GM18858 (cell line): ENCODE results near the gene NDRG2.
"Not testable (repeated sequence)": the region's sequence is repeated elsewhere in the genome, so short reads cannot be mapped to it uniquely, and the experiment has no call there.

Experiments used
- ATAC-seq: cut with Tn5 transposase; IDR thresholded peaks from one replicate; pipeline ENCODE4 v1.9.1; 2021; ENCODE audit not compliant: unreplicated experiment

The NDRG2 gene

DNA sequence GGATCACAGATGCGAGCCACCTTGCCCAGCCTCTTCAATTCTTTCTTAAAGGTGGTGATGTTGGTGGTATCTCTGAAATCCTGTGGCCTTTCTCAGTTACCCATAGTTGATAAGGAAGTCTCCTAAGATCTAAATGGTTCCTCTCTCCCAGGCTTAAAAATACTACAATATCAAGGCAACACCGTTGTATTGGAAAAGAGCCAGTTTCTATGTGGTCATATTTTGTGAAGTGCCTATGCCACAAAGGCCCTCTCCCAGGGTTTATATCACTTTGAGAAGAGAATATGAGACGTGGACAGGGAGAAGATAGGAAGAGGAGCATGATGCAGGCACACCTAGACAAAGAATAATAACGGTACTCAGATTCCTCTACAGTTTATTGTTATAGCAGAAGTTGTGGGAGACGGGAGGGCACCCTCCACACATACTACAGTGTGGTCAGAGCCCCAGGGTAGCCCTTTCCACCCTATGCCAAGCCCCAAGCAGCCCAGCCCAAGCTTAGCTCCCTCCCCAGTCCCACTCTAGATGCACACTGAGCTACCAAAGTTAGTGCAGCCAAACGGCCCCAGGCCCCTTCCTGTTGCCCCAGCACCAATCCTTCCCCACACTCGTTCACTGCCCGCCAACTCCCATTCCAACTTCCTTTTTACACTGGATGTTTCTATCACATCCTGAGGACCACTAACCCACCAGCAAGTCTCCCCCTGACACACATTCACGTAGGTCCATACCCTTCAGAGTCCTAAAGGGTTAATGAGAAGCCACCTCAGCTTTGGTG lies 8.3 kb downstream of the NDRG2 start:
- ATAC-seq = no peak

DNA sequence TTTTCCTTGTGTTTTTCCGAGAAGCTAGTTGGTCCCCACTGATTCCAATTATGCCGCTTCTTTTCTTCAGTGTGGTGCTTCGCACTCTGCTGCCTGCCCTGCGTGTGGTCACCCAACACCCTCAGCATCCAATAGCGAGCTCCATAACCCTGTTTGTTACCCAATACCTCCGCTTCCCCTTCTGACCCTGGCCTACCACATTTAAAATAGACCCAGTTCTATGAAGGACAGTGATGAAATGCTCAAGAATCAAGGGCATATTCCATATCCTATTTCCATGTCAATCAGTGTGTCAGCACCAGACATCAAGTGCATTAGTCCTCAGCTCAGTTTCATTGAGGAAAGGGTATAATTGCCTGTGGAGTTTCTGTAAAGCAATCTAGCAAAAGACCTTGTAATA lies 9.5 kb downstream of the NDRG2 start:
- no peak for ATAC-seq

DNA sequence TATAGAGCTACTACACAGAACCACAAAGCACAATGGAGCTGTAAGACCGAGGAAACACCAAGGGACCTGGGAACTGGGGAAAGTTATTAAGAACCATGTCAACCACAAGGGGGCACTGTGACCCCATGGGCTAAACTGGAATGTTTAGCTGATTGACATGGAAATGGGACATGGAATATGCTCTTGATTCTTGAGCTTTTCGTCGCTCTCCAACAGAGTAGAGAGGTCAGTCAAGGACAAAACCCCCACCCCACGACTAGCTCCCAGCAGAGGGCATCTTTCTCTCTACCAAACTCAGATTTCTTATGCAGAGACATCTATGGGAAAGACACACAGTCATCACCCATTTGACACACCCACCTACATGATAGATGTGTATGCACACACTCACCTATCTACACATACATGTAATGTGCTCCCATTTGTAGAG lies 10.1 kb downstream of the NDRG2 start:
- ATAC-seq = no peak

DNA sequence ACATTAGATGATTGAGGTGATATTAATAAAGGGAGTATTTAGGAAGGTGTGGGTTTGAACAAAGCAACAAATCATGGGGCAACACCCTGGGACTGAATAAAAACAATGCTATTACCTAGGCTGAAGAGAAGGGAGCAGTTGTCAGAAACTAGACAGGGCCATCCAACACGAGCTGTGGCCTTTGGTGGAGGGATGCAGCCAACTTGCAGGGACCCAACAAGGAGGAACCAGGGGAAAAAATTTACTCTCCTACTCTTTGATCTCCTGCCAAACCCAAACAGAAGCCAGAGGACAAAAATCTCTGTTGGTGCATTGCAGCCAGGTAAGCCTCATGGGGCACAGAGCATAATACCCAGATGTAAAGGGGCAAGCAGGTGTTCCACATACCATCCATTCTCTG lies 13.7 kb downstream of the NDRG2 start:
- no peak for ATAC-seq

DNA sequence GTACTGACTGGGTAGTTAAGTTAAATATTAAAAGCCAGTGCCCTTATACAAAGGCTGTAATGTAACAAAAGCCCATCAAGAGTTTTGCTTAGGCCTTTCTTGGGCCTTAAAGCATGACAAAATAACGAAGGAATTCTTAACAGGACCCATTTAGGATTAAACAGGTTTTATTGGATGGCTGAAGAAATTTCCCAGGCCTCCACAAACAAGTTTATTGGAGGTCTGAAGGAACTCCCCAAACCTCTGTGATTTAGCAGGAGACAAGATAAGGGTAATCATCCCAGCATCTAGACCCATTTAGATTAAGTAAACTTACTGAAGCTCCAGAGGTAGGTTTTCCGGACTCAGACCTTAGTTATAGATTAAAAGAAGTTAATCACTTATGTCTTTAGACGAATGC lies 15.1 kb downstream of the NDRG2 start:
- not testable (repeated sequence) for ATAC-seq

DNA sequence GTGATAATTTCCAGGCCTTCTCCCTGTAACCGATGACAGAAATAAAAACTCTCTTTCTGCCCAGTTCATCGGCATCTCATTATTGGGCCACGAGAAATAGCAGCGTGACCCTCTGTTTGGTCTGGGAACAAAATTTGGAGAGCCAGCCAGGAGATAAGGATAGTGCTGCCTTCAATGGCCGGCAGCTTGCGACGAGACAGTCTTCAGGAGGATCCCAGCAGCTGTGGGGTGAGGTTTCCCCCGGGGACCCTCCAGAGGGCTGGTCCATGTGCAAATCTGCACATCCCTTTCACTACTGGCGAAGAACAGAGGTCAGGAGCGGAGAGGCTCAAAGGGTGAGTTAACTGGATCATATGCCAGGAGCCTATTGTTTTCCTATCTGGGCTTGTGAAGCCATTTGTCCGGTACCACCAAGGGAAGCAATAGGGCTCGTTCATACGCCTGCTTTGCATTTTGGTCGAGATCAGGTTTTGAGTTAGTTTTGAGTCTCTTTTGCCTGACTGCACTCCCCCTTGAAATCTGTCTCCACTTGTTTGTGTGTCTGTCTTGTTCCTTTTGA lies 21.0 kb downstream of the NDRG2 start:
- no peak for ATAC-seq

DNA sequence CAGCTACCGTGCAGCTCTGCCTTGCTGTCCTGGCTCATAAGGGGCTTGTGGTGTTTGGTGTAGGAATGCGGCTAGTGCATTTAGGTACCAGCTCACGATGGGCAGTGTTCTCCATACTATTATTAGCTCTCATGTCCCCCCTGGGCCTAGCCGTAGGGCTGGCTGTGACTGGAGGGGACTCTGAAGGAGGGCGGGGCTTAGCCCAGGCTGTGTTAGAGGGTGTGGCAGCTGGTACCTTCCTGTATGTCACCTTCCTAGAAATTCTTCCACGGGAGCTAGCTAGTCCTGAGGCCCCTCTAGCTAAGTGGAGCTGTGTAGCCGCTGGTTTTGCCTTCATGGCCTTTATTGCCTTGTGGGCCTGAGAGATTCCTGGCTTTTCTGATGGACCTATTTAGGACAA lies 23.6 kb downstream of the NDRG2 start:
- no peak for ATAC-seq

DNA sequence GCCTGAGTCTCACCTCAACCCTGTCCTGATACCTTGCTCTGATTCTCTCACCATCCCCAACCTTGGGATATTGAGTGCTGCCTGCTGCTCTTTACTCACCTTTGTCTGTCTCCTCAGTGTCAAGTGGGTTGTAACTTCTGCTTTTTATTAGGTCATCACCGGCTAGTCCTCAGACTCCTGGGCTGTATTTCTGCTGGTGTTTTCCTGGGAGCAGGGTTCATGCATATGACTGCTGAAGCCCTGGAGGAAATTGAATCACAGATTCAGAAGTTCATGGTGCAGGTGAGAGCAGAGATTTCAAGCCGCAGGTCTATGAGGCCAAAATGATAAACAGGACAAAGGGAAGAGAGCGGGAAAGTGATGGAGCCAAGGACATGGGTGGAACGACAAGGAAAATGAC lies 25.3 kb downstream of the NDRG2 start:
- ATAC-seq = no peak

DNA sequence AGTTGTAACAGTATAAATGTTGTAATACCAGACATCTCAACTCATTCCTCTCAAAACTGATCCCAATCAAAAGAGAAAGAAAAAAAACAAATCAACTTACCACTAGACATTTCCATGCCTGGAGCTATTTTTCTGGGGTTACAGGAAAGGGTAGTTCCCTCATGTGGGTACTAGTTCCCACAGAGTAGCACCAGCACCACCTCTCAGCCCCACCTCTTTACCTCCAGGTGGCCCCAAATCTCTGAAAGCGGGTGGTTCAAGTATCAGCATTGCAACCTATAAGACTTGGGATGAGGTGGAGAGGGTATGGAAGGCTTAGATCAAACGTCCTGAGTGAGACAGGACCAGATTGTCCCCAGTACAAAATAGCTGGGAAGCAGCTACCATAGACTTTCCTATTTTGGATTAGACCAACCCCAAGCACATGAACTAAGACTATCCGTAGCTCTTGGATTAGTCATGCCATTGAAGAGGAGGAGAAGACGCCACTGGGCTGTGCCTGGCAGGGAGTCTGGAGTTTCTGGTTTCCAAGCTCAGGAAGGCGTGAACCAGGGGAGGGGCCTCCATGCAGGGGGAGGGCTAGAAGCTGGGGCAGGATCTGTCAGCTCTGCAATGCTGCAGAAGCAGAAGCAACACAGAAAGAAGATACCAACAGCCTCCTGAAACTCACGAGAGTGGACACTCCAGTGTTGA lies 26.0 kb downstream of the NDRG2 start, which contains the start of gene SLC39A2:
SLC39A2 (plus strand) TSS at position 620 of the 693 bp plus-strand sequence. CDS start 154 bp downstream, outside the sequence.
- no peak for ATAC-seq

DNA sequence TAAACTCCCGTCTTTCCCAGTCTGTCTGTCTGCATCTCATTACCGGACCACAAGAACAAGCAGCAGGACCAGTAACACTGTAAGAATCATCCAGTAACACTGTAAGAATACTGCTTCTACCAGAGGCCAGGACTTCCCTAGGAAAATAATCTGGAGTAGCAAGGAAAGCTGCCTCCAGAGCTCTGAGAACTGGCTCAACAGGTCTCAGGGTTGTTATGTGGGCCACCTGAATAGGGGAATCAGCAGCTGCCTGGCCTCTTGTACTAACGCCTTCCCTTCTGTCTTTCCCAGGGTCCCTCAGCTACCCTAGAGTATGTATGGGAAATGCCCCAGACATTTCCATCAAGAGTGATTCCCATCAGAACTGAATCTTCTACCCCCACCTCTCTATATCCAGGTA lies 26.7 kb downstream of the NDRG2 start:
- no peak for ATAC-seq

DNA sequence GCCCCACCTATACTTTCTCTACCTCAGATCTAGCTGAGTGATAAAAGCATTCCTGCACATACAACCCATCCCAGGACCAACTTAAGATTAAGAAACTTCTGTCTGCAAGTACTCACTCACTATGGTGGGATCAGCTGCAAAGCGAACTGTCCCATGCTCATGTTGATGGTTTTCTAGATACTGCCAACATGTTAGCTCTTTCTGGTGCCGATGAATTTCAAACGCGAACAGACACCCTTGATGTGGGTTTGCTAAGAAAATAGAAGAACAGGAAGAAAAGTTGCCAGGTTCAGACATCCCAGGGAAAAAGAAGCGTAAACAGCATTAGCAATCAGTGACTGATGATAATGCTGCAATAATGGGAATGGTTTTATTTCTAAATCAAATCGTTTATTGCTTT lies 27.3 kb downstream of the NDRG2 start:
- no peak for ATAC-seq

DNA sequence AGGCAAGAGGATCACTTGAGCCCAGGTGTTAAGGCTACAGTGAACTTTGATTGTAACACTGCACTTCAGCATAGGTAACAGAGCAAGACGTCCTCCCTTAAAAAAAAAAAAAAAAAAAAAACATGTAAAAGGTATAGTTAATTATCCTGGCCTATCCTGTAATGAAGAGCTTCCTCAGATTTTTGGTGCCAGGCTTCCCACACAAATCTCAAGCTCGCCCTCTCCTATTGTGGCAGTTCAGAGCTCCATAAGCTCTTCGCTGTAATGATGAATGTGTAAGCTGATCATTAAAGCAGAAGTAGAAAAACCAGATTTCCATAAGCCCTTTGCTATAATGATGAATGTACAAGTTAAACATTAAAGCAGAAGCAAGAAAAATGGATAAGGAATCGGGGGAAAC lies 27.7 kb downstream of the NDRG2 start:
- no peak for ATAC-seq

DNA sequence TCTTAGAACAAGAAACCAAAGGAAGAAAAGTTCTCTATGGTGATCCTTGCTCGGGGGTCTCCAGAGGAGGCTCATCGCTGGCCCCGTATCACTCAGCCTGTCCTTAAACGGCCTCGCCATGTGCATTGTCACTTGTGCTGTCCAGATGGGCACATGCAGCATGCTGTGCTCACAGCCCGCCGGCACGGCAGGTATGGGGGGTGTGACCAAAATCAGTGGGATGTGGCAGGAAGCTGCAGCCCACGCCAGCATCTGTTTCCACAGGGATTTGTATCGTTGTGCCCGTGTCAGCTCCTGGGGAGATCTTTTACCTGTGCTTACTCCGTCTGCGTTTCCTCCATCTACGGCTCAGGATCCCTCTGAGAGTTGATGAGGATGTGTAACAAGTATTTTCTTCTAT lies 28.3 kb downstream of the NDRG2 start:
- ATAC-seq = no peak

DNA sequence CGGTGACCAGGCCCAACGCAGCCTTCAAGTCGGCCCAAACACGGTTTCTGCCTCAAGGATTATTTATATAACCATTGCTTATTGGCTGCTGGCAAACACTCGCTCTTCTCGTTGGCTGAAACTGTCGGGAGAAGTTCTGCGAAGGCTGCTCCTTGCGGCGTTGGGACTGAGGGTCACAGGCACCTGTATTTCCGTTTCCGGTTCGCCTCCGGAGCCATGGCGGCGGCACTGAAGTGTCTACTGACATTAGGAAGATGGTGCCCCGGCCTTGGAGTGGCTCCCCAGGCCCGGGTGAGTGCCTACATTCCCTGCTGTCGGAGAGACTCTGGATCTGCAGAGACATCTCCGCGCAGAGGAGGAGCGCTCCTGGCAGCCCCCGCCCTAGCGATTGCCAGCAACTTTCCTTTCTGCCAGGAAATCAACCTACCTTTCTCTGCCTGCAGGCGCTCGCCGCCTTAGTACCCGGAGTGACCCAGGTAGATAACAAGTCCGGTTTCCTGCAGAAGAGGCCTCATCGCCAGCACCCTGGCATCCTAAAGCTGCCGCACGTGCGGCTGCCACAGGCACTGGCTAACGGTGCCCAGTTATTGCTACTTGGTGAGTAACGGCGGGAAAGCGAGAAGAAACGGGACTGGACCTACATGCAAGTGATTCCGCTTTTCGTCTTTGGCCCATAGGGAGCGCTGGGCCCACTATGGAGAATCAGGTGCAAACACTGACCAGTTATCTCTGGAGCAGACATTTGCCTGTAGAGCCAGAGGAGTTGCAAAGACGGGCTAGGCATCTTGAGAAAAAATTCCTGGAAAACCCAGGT lies 34.9 kb downstream of the NDRG2 start, which contains the start of gene METTL17:
METTL17 (plus strand) TSS at position 194 of the 814 bp plus-strand sequence; CDS start at position 217, 23 bp downstream.
- ATAC-seq = peak; percentile 91

DNA sequence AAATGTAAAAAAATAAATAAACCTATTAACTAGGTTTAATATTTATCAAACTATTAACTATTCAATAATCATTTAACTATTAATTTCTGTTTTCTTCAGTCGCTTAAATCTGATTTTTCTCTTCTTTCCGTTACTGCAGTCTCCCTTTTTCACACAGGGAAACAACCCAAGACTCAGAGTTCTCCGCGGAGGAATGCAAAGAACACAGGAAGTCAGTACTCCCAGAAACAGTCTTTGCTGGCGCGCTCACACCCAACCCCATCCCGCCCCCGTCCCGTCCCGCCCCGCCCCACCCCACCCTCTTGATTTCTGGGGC lies 35.4 kb downstream of the NDRG2 start:
- no peak for ATAC-seq

DNA sequence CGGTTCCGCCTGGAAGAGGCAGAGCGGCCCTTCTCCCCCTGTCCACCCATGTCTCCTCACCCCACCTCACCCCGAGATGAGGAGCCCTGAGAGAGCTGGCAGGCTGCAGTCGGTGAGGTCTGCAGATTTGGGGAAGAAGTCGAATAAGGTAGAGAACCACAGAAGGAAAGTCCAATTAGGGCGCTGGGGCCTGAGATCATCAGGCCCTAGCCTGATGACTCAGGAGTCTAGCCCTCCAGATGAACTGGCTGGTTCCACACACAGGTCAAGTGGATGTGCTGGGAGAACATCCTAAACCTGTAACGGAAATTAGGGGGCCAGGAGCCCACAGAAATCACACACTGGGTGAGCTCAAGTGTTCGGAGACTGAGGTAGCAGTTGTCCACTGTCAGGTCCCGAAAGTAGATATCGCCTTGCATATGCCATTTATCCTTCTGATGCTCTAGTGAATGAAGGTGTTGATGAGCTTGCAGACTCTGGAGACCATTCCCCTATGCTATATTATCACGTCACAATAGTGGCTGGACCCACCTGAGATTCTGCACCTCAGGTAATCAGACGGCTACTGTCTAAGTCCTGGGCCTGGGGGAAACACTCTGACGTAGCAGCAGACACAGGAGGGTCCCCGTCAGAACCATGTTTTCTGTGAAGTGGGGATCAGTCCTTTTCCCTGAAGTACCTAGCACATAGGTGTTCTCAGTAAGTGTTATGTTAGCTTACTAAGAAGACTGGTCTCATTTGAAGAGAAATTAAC lies 36.0 kb downstream of the NDRG2 start:
- ATAC-seq = no peak

DNA sequence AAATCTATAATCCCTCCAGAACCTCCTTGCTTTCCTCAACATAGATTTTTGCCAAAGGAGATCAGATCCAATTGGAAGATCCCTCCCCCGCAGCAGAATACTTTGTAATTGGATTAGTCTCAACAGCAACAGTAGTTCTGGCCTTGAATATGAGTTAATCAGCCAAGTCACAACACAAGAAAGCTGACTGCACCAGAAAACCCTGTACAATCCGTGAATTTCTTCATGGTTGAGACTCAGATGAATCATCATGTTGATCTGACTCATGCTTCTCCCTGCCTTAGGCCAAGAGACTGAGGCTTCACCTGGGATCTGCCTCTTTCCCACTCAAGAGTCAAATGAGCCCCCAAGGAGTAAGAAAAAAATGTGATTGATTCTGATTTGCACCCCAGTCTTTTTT lies 38.0 kb downstream of the NDRG2 start:
- ATAC-seq = no peak

DNA sequence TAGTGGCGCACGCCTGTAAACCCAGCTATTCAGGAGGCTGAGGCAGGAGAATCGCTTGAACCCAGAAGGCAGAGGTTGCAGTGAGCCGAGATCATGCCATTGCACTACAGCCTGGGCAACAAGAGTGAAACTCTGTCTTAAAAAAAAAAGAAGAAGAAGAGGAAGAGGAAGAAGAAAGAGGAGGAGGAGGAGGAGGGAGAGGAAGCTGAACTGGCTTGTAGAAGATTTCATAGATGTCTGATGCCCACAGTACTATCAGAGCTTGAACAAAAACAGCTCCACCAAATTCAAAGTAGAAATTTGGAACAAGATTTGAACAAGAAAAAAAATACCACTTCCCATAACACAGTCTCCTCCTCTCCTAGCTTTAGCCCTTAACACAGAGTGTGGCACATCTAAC lies 39.2 kb downstream of the NDRG2 start:
- not testable (repeated sequence) for ATAC-seq

DNA sequence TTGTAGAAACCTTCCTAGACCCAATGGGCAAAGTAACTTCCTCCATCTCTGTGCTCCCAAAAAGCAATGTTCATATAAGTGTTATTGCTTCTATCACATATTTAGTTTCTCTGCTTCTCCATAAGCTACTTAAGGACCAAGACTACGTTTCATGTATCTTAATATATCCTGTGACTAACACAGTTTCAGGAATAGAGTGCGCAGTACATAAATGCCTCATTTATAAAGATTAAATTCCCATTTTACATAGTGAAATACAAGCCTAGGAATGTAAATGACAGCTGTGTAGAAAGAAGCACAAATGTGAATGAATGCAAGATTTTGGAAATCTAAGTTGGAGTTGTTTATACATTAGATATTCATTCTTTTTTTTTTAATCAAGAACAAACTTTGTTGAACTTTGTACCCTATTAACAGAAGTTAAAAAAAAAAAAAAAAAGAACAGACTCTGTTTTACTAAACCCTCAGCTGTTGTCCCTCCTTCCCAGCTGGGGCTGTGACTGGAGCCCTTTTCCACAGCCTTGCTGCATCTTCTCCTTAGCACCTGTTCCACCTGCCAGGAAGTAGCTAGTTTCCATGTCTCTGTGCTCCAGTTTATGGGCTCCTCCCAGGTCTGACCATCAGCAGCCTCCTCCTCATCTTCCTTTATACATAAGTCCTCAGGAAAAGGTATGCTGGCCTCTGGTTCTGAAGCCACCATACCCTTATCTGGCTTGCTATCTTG lies 42.1 kb downstream of the NDRG2 start:
- ATAC-seq = no peak

DNA sequence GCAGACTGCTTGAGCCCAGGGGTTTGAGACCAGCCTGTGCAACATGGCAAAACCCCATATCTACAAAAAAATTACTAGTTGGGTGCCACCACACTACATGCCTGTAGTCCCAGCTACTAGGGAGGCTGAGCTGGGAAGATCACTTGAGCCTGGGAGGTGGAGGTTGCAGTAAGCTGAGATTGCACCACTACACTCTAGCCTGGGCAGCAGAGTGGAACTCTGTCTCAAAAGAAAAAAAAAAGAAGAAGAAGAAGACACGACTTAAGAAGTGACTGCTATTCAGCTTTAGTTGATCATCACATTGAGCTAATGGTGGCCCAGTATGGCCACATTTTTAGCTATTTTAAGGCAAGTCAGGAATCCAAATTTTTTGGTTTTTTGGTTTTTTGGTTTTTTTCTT lies 44.0 kb downstream of the NDRG2 start:
- ATAC-seq = no peak
